BE2C (cell line): Measurements from ENCODE around the gene UNC119B.

ENCODE experiments used
- DNase-seq: peaks from one replicate; pipeline ENCODE4 v3.0.0-alpha.2; 2020
- H3K27me3 ChIP-seq: fragments of 250-450 bp; sonication (Bioruptor Pico); 2 replicates; pipeline ENCODE4 v1.5.1; 2020; ENCODE audit warnings: mild to moderate bottlenecking
- H3K36me3 ChIP-seq: fragments of 250-450 bp; sonication (Bioruptor Pico); 2 replicates; pipeline ENCODE4 v1.5.1; 2020; ENCODE audit warnings: mild to moderate bottlenecking
- H3K4me1 ChIP-seq: fragments of 250-450 bp; sonication (Bioruptor Pico); 2 replicates; pipeline ENCODE4 v1.5.1; 2020
- H3K4me3 ChIP-seq: 2 replicates; pipeline ENCODE4 v1.5.1; 2011; ENCODE audit warnings: low read depth, low read length
- H3K9me3 ChIP-seq: fragments of 250-450 bp; sonication (Bioruptor Pico); 2 replicates; pipeline ENCODE4 v1.5.1; 2020
- CTCF ChIP-seq: IDR thresholded peaks from 2 replicates; pipeline ENCODE4 v1.5.1; 2012; ENCODE audit warnings: mild to moderate bottlenecking, low read depth, low read length

UNC119B gene

GRCh38 chr12:120719072-120719471 is 8.8 kb downstream of the UNC119B start:
- H3K4me1 ChIP-seq, result peaks cover 47% of the 10 kb centered on the region
- no peaks in the 10 kb centered on the region for H3K27me3 ChIP-seq
- H3K36me3 ChIP-seq, result peaks cover 71% of the 10 kb centered on the region
- DNase-seq, result no peak
- no peak overlapping the region for H3K4me3 ChIP-seq
- no peak for TF ChIP-seq CTCF
- no peaks in the 10 kb centered on the region for H3K9me3 ChIP-seq

GRCh38 chr12:120719496-120720233 is 9.4 kb downstream of the UNC119B start:
- peaks cover 47% of the 10 kb centered on the region for H3K4me1 ChIP-seq
- H3K27me3 ChIP-seq, result no peaks in the 10 kb centered on the region
- DNase-seq, result no peak
- no peak overlapping the region for H3K4me3 ChIP-seq
- peaks cover 67% of the 10 kb centered on the region for H3K36me3 ChIP-seq
- TF ChIP-seq CTCF, result no peak
- H3K9me3 ChIP-seq, result no peaks in the 10 kb centered on the region

- peaks cover 61% of the 10 kb centered on the region for H3K36me3 ChIP-seq
- peak; percentile 55 for DNase-seq
Observed at GRCh38 chr12:120720234-120720986, 10.2 kb downstream of the UNC119B start.

GRCh38 chr12:120720987-120721801 is 10.9 kb downstream of the UNC119B start:
- no peak for DNase-seq
- H3K36me3 ChIP-seq, result peaks cover 56% of the 10 kb centered on the region

More at GRCh38 chr12:120720234-120720986, 10.2 kb downstream of the UNC119B start:
- H3K4me1 ChIP-seq, result peaks cover 52% of the 10 kb centered on the region
- no peaks in the 10 kb centered on the region for H3K9me3 ChIP-seq
- no peak for TF ChIP-seq CTCF
- no peaks in the 10 kb centered on the region for H3K27me3 ChIP-seq
- H3K4me3 ChIP-seq, result no peak overlapping the region

GRCh38 chr12:120721866-120722265 is 11.6 kb downstream of the UNC119B start:
- H3K36me3 ChIP-seq, result peaks cover 49% of the 10 kb centered on the region
- DNase-seq, result peak; percentile 80
- H3K27me3 ChIP-seq, result no peaks in the 10 kb centered on the region
- no peak for TF ChIP-seq CTCF
- no peak overlapping the region for H3K4me3 ChIP-seq
- no peaks in the 10 kb centered on the region for H3K9me3 ChIP-seq
- peaks cover 56% of the 10 kb centered on the region for H3K4me1 ChIP-seq

More at GRCh38 chr12:120720987-120721801, 10.9 kb downstream of the UNC119B start:
- no peaks in the 10 kb centered on the region for H3K27me3 ChIP-seq
- H3K4me1 ChIP-seq, result peaks cover 53% of the 10 kb centered on the region
- H3K4me3 ChIP-seq, result no peak overlapping the region
- no peaks in the 10 kb centered on the region for H3K9me3 ChIP-seq
- TF ChIP-seq CTCF, result no peak
